ENCODE measurements around the gene PLSCR3.
A peak's percentile ranks its signal among the peaks of the same experiment; 100 is the strongest.

DNA sequence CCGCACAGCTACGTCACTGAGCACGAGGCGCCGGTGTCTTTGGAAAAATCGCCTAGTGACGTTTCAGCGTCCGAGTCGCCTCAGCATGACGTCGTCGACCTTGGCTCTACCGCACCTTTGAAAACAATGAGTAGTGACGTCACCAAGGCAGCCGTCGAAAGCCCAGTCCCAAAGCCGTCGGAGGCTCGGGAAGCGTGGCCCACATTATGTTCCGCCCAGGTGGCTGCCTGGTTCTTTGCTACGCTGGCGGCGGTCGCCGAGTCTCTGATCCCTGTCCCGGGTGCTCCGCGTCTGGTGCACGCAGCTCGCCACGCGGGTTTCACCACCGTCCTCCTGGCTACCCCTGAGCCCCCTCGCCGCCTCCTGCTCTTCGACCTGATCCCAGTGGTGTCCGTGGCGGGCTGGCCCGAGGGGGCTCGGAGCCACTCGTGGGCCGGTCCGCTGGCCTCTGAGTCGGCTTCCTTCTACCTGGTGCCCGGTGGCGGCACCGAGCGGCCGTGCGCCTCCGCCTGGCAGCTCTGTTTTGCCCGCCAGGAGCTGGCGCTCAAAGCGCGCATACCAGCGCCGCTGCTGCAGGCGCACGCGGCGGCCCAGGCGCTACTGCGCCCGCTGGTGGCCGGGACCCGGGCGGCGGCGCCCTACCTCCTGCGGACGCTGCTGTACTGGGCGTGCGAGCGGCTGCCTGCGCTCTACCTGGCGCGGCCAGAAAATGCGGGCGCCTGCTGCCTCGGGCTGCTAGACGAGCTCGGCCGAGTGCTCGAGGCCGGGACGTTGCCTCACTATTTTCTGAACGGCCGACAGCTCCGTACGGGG lies 42.4 kb upstream of the PLSCR3 start:
- TF ChIP-seq CTCF (IDR thresholded peaks at IDR 0.05), result peak in 3 of 4 experiments; percentile 94 to 98 (median 95)
- TF ChIP-seq POLR2A (IDR thresholded peaks at IDR 0.05), result no peak
- no peak for TF ChIP-seq EP300 (IDR thresholded peaks at IDR 0.05)

Data from gastroesophageal sphincter (tissue), 3 donors.